ENCODE results near the gene DDX25. TPM values are rescaled to one million over a fixed set of nuclear protein-coding genes. Genes with fewer than 3 reads are reported as not detected.

The DDX25 gene
- total and polyA plus RNA-seq, 2 of the 8 experiments (the other 6 are each of a cell fraction or from before 2014, with no cell fraction given) = 17.6 to 17.9 TPM

DNA sequence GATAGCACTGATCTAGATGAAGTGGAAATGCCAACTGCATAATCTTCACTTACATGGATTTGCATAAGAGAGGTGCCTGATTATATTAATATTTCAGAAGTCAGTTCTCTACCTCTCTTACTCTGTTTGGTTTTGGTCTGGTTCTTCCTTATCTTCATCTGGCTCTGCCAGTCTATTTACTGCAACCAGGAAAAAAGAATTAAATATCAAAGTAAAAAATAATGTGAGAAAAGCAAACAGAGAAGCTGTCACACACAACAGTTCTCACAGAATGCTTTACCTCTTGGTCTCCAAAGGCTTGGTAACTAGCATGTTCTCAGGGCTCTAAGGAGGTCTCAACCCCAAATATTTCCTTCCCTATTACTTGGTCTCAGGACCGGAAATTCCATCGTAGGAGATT lies 48.3 kb downstream of the DDX25 start:
- H3K4me3 ChIP-seq (ENCODE audit: extremely low read depth in 1 of 4, insufficient read depth in 2 of 4, low read depth in 3 of 4, low read length in 4 of 4) = no peak overlapping the region
- ChIA-PET POLR2A (ENCODE audit: partially characterized antibody) (no interaction called here), CTCF (ENCODE audit: partially characterized antibody) (interaction anchor here (3.8 kb wide), 1 partner anchor 9 kb away, joined by 31 read pairs; no protein-coding TSS in a partner anchor)
- no peak overlapping the region for H2BK20ac ChIP-seq (ENCODE audit: low read length)
- DNase-seq (ENCODE audit: low read depth in 1 of 2, low spot score in 2 of 2) = no peak
- no peak overlapping the region for H4K91ac ChIP-seq (replicated peaks; ENCODE audit: insufficient read length, low read length)
- H4K20me1 ChIP-seq (replicated peaks in 1 of 2; ENCODE audit: control insufficient read depth in 1 of 2, insufficient read depth in 2 of 2, low read length in 2 of 2) = no peaks in the 10 kb centered on the region
- no peaks in the 10 kb centered on the region for H3K79me1 ChIP-seq (ENCODE audit: low read depth, low read length)
- no peak overlapping the region for H3K4ac ChIP-seq (replicated peaks; ENCODE audit: insufficient read length, low read depth, low read length)
- no peak overlapping the region for H2BK120ac ChIP-seq (replicated peaks; ENCODE audit: low read depth, low read length)
- H3K23ac ChIP-seq (ENCODE audit: insufficient read length) = no peak overlapping the region
- H3K27me3 ChIP-seq (replicated peaks in 1 of 4; ENCODE audit: control insufficient read depth in 3 of 4, extremely low read depth in 1 of 4, insufficient read depth in 3 of 4, low read length in 3 of 4) = no peaks in the 10 kb centered on the region
- no peaks in the 10 kb centered on the region for H3K23me2 ChIP-seq (ENCODE audit: low read depth, low read length)
- no peak overlapping the region for H2BK15ac ChIP-seq (ENCODE audit: low read length)
- H3K9me3 ChIP-seq (ENCODE audit: insufficient read depth in 2 of 2, low read depth in 1 of 2, low read length in 1 of 2) = no peaks in the 10 kb centered on the region
- no peak overlapping the region for H4K8ac ChIP-seq (ENCODE audit: extremely low read depth, insufficient read depth, low read length)
- H2AK5ac ChIP-seq (ENCODE audit: low read depth, low read length) = no peak overlapping the region
- H3K9ac ChIP-seq (replicated peaks in 1 of 4; ENCODE audit: extremely low read depth in 1 of 4, low read depth in 3 of 4, low read length in 3 of 4) = no peak overlapping the region
- no peak for FAIRE-seq
- H4K5ac ChIP-seq (ENCODE audit: insufficient read length, low read depth, low read length) = no peak overlapping the region
- WGBS, 2 experiments (ENCODE audit: extremely low coverage in 1 of 2, insufficient coverage in 1 of 2, insufficient read length in 1 of 2, insufficient replicate concordance in 2 of 2, low coverage in 1 of 2, low lambda C conversion rate in 2 of 2, missing lambda C conversion rate in 1 of 2) = 90% methylated on average over 2 of the region's 2 CpGs; no CpG with 5 or more reads in 1 of the 2 experiments
- TF ChIP-seq CBX8 (IDR thresholded peaks at IDR 0.05; ENCODE audit: borderline replicate concordance, low read depth, low read length) (no peak), RNF2 (IDR thresholded peaks at IDR 0.05; ENCODE audit: borderline replicate concordance, low read depth, low read length, missing control alignments, poor library complexity, severe bottlenecking) (no peak), CHD1 (IDR thresholded peaks at IDR 0.05; ENCODE audit: low read depth, low read length) (no peak), BACH1 (IDR thresholded peaks at IDR 0.05; ENCODE audit: low read length) (no peak), SP1 (IDR thresholded peaks at IDR 0.05; ENCODE audit: low read depth, low read length) (no peak), GABPA (IDR thresholded peaks at IDR 0.05; ENCODE audit: borderline replicate concordance, insufficient read depth, low read length) (no peak), TAF1 (IDR thresholded peaks at IDR 0.05; ENCODE audit: low read depth, low read length) (no peak), POU5F1 (IDR thresholded peaks at IDR 0.05; ENCODE audit: low read depth, low read length) (no peak)
- TF ChIP-seq, protein P1, sequence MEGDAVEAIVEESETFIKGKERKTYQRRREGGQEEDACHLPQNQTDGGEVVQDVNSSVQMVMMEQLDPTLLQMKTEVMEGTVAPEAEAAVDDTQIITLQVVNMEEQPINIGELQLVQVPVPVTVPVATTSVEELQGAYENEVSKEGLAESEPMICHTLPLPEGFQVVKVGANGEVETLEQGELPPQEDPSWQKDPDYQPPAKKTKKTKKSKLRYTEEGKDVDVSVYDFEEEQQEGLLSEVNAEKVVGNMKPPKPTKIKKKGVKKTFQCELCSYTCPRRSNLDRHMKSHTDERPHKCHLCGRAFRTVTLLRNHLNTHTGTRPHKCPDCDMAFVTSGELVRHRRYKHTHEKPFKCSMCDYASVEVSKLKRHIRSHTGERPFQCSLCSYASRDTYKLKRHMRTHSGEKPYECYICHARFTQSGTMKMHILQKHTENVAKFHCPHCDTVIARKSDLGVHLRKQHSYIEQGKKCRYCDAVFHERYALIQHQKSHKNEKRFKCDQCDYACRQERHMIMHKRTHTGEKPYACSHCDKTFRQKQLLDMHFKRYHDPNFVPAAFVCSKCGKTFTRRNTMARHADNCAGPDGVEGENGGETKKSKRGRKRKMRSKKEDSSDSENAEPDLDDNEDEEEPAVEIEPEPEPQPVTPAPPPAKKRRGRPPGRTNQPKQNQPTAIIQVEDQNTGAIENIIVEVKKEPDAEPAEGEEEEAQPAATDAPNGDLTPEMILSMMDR (IDR thresholded peaks at IDR 0.05; ENCODE audit: control extremely low read depth in 1 of 3, insufficient read depth in 1 of 3, low read depth in 1 of 3, low read length in 3 of 3) = no peak
- no peak overlapping the region for H3K56ac ChIP-seq (replicated peaks; ENCODE audit: insufficient read length, low read depth, low read length)
- H3K79me2 ChIP-seq (ENCODE audit: control insufficient read depth in 1 of 2, insufficient read depth in 2 of 2, low read length in 2 of 2) = no peaks in the 10 kb centered on the region
- H3K4me1 ChIP-seq (replicated peaks in 1 of 4; ENCODE audit: control insufficient read depth in 3 of 4, insufficient read depth in 4 of 4, low read length in 3 of 4) = peaks cover 0 to 2% (median 0%) of the 10 kb centered on the region in 4 experiments; a peak in 3 of 7 replicates
- H3K4me2 ChIP-seq (ENCODE audit: insufficient read depth in 1 of 2, low read depth in 2 of 2, low read length in 2 of 2) = no peak overlapping the region
- no peak overlapping the region for H2BK12ac ChIP-seq (ENCODE audit: low read depth, low read length)
- no peak overlapping the region for H3K18ac ChIP-seq (ENCODE audit: extremely low read depth, low read length)
- no peak overlapping the region for H2AFZ ChIP-seq (ENCODE audit: low read length)
- H3K27ac ChIP-seq (ENCODE audit: low read depth, low read length) = no peak overlapping the region
- H3K36me3 ChIP-seq (ENCODE audit: control insufficient read depth in 2 of 4, insufficient read depth in 4 of 4, low read length in 3 of 4) = no peaks in the 10 kb centered on the region; a peak in 1 of 8 replicates
- no peak overlapping the region; the same call in 1 of the 2 replicates for H2BK5ac ChIP-seq (ENCODE audit: low read depth, low read length)
- H3K14ac ChIP-seq (ENCODE audit: insufficient read length) = no peak overlapping the region
